HG02885 (cell line): Measurements from ENCODE around the gene HOXB5.

Experiments used
- ATAC-seq: cut with Tn5 transposase; IDR thresholded peaks from one replicate; pipeline ENCODE4 v1.9.1; 2021; ENCODE audit warnings: mild to moderate bottlenecking; ENCODE audit not compliant: unreplicated experiment, poor library complexity

Gene HOXB5

DNA sequence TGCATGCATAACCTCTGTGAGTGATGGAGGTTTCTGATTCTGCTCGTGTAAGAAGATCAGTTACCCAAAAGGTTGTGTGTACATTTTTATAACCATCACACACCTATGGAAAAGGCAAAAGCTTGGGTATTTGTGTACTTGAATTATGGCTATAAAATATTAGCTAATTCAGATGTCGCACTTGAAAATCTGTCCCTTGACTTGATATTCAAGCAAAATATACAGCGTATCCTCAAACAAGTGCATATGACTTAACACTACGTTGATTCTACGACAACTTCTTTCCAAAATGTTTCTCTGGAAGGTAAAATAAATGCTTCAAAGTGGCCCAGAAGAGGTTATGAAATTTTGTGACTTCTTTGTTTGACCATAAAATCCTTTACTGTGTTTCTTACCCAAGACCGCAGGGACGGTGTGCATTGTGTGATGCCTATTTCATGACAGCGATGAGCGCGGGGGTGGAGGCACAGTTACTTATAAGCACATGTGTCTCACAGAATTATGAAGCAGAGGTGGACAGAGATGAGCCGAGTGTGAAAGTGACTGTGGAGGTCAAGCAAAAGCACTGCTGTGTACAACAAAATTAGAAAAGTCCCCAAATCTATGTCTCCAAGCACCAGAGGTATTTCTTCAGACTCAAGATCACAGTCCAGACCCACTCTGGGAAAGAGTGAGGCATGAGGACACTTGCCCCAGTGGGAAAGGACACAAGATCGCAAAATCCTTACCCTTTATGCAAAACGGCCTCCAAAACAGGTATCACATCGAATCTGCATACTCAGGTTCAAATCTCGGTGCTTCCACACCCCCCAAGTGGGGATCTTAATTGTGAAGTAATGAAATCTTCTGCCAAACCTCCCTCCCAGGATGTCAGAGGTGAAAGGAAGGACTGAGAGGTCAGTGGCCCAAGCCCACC lies 36.7 kb upstream of the HOXB5 start:
- no peak for ATAC-seq

DNA sequence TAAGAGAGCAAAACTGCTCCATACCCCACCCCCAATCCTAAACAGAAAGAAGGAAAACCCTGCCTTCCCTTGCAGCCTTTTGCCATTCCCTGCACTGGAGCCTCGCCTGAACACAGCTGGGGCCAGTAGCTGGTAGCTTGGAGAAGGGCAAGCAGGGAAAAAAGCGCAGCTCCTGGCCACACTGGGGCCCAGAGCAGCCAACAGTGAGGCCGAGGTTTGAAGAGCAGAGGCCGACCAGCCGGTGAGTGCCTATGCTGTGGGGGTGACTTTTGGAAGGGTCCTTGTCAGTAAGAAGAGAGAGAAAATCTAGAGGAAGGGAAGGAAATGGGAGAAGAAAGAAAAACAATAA lies 35.8 kb upstream of the HOXB5 start:
- ATAC-seq = no peak

DNA sequence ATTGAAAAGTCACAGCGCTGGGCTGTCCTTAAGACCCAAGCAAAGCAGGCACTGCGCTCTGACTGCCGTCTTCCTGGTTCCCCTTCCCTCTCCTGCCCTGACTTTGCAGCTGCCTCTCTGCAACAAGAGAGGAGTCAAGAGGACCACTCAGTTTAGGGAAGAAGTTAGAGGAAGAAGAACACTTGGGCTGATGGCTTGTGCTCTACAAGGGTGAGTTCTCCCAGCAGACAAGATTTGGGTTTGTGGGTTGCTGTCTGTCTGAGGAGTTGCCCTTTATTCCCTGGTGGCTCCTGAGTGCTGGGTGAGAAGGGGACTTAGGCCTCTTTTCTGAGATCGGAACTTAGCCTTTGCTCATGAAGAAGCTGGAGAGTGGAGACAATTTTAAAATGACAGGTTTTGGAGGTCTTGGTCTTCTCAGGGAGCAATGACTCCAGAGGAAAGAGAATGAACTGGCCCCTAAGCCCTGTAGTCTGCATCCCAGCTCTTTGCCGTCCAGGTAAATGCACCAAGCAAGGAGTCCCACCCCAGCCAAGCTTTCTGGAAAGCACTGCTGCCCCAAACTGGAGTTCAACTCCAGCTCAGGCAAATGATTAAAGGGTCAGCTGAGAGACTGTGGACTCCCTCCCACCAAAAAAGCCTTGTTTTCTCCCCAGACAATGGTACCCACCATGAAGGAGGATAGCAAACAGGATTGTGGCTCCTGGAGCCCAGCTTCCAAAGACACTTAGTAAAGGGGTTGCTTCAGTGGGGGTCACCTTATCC lies 35.3 kb upstream of the HOXB5 start:
- no peak for ATAC-seq

DNA sequence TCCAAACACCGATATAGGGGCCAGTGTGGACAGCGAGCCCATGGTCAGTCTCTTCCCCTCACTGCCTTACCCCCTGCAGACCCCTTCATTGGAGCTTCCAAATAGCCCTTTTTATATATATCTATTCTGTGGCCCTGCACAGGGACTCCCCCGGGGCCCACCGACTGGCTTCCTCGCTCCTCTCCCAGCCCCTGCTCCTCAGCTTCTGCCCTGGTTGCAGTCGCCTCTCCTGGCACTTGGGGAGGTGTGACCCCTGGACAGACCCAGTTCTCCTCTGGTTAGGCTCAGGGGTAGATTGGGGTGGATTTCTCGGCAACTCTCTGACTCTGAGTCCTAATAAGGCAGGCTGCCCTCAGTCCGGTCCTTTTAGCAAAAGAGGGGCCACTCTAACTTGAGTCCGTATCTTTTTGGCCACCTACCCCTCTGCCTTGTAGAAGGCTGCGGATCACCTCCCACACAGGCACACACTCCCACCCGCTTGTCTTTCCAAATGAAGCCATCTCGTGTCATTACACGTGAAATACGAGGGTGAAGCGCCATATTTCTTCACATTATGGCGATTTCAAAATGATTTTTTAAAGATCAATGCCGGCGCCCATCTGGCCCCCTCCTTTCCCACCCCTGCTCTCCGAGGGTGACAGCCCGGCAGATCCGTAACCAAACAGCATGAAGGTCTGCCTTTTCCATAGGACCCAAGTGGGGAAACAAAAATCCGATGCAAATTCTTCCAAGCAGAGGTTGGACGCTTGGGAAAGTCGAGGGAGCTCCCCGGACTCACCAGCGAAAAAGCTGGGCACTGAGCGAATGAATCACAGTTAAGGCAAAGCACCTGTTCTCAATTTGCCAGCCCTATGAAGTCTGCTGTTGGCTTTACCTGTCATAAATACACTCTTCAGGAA lies 34.3 kb upstream of the HOXB5 start:
- no peak for ATAC-seq

DNA sequence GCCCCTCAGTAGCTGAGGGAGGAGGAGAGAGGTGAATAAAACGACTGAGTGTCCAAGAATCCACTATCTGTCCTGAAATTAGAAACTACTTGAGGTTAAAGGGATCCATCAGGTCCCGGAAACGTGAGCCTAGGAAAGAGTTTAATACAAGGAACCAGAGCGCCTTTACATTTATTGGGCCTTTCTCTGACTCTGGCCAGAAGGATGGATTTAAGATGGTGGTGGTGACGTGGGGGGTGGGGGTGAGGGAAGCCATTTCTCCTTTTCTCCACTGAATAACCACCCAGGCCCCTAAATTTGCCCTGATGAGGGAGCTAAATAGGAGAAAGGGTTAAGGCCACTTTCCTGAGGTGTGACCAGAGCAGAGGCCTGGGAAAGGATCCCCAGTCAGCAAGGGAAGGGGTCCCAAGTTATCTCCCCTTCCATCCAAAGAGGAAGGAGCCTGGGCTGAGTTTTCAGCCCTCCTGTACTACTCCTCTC lies 33.6 kb upstream of the HOXB5 start:
- ATAC-seq = no peak

DNA sequence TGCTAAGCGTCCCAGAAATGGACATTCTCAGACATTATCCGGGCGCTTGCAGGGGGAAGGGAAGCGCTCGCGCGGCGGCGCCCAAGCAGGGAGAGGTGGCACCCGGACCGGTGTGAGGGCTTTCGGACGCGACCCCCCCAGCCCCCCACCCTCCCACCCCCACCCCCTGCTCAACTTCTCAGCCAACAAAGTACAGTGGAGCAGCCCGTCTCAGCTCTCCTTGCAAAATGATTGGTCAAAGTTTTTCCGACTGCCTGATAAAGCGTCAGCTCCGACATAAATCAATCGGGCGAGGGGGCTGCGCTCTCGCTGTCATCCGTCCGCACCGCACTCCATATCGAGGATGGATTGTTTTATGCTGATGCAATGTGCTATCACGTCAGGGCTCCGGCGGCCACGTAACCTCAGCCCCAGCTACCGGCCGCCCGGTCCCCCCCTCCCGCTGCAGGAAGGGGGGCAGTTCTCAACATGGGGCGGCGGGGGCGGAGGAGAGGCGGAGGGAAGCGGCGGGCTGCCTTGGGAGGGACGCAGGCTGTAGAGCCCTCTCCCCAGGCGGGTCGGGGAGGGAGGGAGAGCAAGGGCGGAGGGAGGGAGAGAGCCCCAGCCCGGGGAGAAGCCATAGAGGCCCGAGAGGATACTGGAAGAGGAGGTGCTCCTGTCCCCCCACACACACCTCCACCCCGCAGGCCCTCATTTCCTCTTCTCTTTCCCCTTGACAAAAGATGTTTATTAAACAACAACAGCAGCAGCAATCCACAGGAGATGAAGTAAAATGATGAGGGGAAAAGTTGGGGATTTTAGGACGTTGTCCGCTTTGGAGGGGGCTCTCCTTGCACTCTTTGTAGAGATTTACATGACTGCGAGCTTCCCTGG lies 32.9 kb upstream of the HOXB5 start, which contains the start of gene HOXB9:
TSS of gene HOXB9 (minus strand) at position 114 of the 873 bp plus-strand sequence. CDS start at position 25, 89 bp downstream.
- no peak for ATAC-seq

DNA sequence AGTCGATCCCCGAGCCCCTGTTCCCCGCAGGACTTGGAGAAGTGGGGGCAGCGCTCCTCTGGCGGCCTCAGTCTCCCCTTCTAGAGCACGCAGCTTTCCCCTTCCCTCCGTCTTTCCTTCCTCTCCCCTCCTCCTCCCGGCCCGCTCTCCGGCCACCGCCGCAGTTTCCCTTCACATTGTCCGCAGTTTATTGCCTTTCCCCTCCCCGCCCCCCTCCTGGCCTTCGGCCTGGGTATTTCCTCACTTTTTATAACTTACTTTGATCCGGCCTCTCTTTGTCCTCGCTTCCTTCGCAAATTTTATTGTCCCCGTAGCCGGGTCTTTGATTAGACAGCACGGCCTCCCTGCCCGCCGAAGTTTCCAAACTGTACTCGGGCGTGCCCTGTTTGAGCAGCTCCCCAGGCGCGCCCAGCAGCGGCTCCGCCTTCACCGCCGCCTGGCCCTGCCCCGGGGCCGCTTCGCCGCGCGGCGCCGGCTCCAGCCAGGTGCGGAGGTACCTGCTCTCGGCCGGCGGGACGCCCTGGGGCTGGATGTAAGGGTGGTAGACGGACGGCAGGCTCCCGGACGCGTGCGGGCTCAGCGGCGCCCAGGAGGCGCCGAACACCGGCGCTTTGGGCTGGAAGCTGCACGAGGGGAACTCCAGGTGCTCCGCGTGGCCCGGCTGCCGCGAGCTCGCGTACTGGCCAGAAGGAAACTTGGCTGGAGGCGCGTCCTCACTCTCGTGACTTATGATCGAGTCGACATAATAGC lies 32.1 kb upstream of the HOXB5 start:
- no peak for ATAC-seq

DNA sequence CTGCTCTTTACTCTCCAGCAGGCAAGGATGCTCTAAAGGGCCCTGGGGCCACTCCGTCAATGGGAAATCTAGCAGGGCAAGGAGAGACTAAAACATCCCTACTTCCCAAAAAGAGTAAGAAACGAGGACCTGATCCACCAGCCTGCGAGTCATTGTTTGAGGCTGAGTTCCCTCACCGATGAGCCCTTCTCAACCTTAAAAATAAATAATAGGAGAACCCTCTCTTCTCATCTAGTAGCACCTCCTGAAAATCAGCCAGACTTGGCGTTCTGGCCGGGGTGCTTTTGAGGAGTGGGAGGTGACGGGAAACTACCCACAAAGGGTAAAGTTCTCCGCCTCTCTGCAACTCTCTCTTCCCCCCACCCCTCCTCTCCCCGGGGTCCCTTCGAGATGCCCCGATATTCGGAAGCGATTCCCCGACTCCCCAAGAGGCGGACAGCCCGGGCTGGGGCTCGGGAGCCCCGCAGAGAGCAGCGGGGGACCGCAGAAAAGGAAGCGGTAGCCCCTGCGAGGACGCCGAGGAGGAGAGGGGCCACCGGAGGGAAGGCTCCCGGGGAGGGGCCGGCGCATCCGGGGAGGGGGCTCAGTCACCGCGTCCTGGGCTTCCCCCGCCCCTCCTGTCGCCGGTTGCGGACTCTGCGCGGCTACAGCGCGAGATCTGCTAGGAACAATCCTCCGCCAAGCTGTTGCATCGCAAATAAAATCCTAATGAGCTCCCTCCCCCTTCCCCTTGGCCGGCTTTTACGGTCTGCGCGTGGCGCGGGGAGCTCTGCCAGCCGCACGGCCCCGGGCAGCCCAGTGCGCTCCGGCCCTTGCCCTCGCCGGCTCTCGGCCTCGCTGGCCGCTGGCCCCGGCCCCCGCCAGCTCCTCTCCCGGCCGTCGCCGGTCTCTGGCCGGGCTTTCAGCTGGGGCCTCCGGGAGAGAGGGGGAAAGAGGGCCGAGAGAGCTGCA lies 31.2 kb upstream of the HOXB5 start:
- ATAC-seq = no peak

DNA sequence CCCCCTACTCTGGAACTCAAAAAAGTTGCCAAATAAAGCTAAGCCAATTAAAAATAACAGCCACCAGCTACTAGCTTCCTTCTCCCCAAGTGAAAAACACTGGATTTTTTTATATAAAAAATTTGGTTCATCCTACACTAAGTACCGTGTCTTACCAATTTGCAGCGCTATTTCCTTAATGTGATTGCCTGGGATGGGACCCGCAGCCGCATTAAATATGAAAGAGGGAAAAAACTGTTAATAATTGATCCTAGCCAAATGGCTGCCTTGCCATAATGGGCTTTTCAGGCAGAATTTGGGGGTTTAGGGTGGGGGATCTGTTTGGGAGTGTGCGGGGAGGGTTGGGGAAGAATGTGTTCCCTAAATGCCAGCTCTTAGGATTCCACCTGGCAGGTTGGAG lies 30.5 kb upstream of the HOXB5 start:
- ATAC-seq = no peak

DNA sequence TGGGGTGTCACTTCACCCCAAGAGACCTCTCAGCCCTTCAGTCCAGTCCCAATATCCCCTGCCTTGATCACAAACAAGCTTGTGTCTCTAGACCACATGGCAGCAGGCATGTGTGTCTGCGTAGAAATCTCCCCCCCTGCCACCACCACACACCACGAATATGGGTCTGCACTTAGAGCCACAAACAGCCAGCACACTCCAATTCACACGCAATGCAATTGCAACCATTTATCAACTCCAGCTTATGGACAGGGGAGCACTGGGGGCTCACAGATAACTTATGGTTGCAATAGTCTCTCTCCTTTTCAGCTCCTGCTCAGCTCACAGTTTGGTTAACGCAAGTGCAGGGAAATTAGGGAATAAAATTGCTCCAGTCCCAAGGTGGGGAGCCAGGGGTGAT lies 30.0 kb upstream of the HOXB5 start:
- no peak for ATAC-seq

DNA sequence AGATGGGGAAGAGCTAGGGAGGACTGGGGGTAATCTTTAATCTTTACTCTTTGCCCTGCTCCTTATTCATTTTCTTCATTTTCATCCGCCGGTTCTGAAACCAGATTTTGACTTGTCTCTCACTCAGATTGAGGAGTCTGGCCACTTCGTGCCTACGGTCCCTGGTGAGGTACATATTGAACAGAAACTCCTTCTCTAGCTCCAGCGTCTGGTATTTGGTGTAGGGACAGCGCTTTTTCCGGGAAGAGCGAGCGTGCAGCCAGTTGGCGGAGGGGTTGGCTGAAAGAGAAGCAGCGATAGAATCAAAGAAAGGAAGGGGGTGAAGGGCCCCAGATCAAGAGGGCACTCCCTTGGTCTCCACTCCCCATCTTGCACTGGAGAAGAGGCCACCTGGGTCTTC lies 29.3 kb upstream of the HOXB5 start:
- ATAC-seq = no peak

DNA sequence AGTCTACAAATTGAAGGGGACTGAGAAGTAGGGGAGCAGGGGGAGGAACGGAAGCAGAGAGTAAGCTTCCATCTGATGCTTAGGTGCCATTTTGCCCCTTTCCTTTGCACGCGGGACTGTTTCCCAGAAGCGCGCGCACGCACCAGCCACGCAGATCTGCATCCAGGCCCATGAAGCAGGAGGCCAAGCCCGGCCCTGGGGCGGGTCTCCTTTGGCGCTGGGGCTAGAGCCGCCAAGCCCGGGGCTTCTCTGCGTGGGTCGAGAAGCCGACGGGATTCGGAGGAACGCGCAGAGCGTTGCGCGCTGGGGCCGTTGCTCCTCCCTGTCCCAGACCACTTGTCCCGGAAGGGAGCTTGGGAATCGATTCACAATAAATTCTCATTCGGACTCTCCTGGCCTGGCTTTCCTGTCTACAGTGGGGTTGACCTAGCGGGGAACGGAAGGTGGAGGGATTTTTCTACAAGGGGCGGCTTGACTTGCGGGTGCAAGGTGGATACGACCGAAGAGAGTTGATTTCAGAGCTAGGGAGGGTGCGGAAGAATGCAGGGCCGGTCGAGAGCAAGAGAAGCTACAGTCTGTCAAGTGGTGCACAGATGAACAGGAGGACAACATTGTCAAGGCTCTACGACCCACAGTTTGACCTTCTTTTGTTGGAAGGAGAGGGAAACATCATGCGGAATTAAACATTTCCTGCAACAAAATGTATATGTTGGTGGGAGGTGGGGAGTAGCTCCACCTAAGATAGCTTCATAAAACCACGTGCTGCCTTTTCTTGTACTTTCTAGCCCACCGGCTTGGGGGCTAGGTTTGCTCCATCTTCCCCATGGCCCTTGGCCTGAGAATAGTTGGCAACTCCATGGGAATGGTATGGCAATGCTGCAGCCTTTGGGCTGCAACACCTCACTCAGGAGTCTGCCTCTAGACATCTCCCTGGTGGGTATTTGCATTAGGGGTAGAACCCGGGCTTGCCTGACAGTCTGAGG lies 28.1 kb upstream of the HOXB5 start:
- no peak for ATAC-seq

DNA sequence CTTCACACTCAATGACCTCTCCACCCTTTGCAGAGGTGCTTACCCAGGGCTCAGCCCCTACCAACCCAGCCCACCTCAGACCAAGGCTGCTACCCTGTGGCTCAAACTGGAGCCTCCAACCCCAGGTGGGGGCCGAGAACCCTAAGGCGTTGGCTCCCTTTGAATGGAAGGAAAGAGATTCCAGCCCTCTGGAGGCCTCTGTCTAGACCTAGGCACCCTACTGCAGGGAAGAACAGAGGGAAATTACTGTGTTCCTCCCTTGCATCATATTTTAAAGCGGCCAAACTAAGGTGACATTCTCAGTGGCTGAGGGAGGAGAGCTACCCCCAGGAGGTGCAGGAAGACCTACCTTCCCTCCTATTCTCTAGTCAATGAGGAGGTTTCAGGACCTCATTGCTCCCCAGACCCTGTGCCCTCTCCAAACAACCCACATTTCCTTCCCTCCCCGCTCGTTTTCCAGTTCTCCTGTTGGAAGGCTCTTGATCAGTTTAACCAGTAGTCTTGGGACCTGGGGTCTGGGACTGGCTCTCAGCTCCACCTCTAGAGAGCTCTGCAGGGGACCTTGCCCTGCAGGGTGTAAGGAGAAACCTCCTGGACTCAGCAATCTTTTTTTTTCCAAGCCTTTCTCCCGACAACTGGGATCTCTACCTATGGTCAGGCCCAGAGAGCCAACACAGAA lies 27.0 kb upstream of the HOXB5 start:
- no peak for ATAC-seq

DNA sequence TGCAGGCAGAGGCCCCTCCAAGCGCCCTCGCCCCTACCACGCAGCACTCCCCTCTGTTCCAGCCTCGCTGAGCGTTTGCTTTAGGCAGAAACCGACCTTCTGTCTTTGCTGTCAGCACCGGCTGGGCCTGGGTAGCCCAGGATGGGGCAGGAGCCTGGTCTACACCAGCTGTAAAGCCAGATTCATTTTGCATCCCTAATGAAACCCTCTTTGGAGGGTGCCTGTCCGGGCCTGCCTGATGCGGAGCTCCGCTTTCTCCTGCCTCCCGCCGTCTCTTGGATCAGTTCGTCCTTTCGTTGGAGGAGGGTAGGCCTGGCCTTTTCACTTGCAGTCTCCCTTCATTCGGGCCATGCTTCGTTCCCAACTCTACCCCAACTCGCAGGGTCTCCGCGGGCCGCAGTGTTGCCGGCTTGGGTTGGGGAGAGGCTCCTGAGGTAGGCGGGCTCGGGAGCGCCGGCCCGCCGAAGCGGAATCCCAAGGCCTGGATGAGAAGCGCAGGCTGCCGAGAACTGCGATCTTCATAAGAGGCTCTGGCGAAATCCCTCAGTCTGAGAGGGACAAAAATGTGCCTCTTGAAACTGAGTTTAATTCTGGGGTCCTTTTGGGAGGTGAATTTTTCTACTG lies 26.4 kb upstream of the HOXB5 start:
- no peak for ATAC-seq

DNA sequence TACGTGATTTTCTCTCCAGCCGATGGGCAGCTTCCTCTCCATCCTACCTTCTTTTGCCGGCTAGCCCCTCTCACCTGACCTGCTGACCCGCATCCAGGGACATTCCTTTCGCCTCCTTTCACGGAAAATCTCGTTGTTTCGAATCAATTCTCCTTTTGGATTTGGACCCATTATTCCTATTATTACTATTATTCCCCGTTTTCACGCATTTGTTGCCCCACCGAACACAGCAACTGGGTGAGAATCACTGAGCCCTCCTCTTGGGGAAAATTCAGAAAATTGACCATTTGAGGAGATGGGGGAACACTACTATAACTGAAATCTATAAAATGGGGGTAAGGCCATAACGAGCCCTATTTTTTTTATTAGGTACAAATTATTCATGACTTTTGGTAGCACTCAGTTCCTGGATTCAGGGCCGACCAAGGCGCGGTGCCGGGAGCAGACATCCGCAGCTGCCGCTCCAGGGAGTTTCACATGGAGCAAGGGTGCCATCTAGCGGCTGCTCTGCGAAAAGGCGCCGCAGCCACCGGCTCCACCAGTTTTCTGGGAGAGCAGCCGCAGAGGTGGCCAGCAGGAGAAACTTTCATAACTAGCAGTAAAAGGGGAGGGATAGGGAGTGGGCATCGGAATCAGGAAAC lies 24.8 kb upstream of the HOXB5 start:
- ATAC-seq = no peak
